ENCODE data around the gene RECQL5. TPM values are rescaled to one million over a fixed set of nuclear protein-coding genes. Genes with fewer than 3 reads are reported as not detected.

RECQL5 gene
- total RNA-seq, 1 donor from 2014 or later: 17.3 TPM

GRCh38 chr17:75650874-75651273 is 16.1 kb downstream of the RECQL5 start:
- H3K4me3 ChIP-seq: no peak overlapping the region
- H3K27ac ChIP-seq (replicated peaks): no peak overlapping the region
- TF ChIP-seq, protein P1, sequence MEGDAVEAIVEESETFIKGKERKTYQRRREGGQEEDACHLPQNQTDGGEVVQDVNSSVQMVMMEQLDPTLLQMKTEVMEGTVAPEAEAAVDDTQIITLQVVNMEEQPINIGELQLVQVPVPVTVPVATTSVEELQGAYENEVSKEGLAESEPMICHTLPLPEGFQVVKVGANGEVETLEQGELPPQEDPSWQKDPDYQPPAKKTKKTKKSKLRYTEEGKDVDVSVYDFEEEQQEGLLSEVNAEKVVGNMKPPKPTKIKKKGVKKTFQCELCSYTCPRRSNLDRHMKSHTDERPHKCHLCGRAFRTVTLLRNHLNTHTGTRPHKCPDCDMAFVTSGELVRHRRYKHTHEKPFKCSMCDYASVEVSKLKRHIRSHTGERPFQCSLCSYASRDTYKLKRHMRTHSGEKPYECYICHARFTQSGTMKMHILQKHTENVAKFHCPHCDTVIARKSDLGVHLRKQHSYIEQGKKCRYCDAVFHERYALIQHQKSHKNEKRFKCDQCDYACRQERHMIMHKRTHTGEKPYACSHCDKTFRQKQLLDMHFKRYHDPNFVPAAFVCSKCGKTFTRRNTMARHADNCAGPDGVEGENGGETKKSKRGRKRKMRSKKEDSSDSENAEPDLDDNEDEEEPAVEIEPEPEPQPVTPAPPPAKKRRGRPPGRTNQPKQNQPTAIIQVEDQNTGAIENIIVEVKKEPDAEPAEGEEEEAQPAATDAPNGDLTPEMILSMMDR (IDR thresholded peaks at IDR 0.05; ENCODE audit: borderline replicate concordance): no peak
- H3K4me1 ChIP-seq: no peaks in the 10 kb centered on the region
- no peaks in the 10 kb centered on the region for H3K27me3 ChIP-seq (ENCODE audit: low read depth)
- no peak for DNase-seq
- intact Hi-C loops (cut with micrococcal nuclease): no loop called here
- H3K36me3 ChIP-seq: peaks cover 71% of the 10 kb centered on the region
- H3K9me3 ChIP-seq (replicated peaks): no peaks in the 10 kb centered on the region

- Histone ChIP-seq H3K4me1 (no peaks in the 10 kb centered on the region), H3K36me3 (peaks cover 59% of the 10 kb centered on the region), H3K27ac (replicated peaks) (no peak overlapping the region), H3K27me3 (ENCODE audit: low read depth) (no peaks in the 10 kb centered on the region), H3K4me3 (no peak overlapping the region), H3K9me3 (replicated peaks) (no peaks in the 10 kb centered on the region)
- TF ChIP-seq, protein P1 (IDR thresholded peaks at IDR 0.05; ENCODE audit: borderline replicate concordance): no peak
- intact Hi-C loops (cut with micrococcal nuclease): no loop called here
- DNase-seq: no peak
Measured at GRCh38 chr17:75649687-75650086, 17.3 kb downstream of the RECQL5 start.

- H3K27me3 ChIP-seq (ENCODE audit: low read depth): no peaks in the 10 kb centered on the region
- intact Hi-C loops (cut with micrococcal nuclease): no loop called here
- no peak overlapping the region for H3K4me3 ChIP-seq
- peaks cover 52% of the 10 kb centered on the region for H3K36me3 ChIP-seq
- H3K4me1 ChIP-seq: peaks cover 8% of the 10 kb centered on the region
- DNase-seq: no peak
- TF ChIP-seq, protein P1 (IDR thresholded peaks at IDR 0.05; ENCODE audit: borderline replicate concordance): no peak
- H3K27ac ChIP-seq (replicated peaks): no peak overlapping the region
- no peaks in the 10 kb centered on the region for H3K9me3 ChIP-seq (replicated peaks)
Measured at GRCh38 chr17:75647921-75648320, 19.0 kb downstream of the RECQL5 start.

- no peak overlapping the region for H3K4me3 ChIP-seq
- H3K36me3 ChIP-seq: peaks cover 47% of the 10 kb centered on the region
- H3K27me3 ChIP-seq (ENCODE audit: low read depth): no peaks in the 10 kb centered on the region
- TF ChIP-seq, protein P1 (IDR thresholded peaks at IDR 0.05; ENCODE audit: borderline replicate concordance): no peak
- no peaks in the 10 kb centered on the region for H3K9me3 ChIP-seq (replicated peaks)
- peaks cover 17% of the 10 kb centered on the region for H3K4me1 ChIP-seq
- intact Hi-C loops (cut with micrococcal nuclease): no loop called here
- no peak for DNase-seq
- H3K27ac ChIP-seq (replicated peaks): no peak overlapping the region
Measured at GRCh38 chr17:75647061-75647460, 19.9 kb downstream of the RECQL5 start.

DNA sequence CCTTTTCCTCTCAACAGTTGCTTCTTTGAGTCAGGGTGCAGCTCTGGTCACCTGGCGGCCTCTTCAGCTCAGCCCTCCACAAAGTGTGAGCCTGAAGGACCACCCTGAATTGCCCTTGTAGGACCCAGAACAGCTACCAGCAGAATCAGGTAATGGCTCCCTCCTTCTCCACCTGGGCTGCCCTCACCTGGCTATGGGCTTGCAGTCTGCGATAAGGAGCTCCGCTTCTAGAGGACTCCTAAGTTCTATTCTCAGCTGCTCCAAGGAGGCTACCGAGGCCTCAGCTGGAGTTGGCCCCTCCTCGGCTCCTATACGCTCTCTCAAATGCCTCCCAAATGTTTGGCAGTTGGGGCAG is 20.3 kb downstream of the RECQL5 start:
- Histone ChIP-seq H3K4me1 (peaks cover 21% of the 10 kb centered on the region), H3K27ac (replicated peaks) (no peak overlapping the region), H3K9me3 (replicated peaks) (no peaks in the 10 kb centered on the region), H3K36me3 (peaks cover 44% of the 10 kb centered on the region), H3K4me3 (no peak overlapping the region), H3K27me3 (ENCODE audit: low read depth) (no peaks in the 10 kb centered on the region)
- intact Hi-C loops (cut with micrococcal nuclease): no loop called here
- DNase-seq: no peak
- TF ChIP-seq, protein P1 (IDR thresholded peaks at IDR 0.05; ENCODE audit: borderline replicate concordance): no peak

All from left ventricle myocardium inferior (tissue), 1 donor.